HAP-1 (cell line): Measurements from ENCODE around the gene C16orf92.
A peak's percentile ranks its signal among the peaks of the same experiment; 100 is the strongest.
"Not testable (repeated sequence)": the region's sequence is repeated elsewhere in the genome, so short reads cannot be mapped to it uniquely, and the experiment has no call there.

ENCODE experiments used
- DNase-seq, 2 experiments: peaks; one replicate each; pipeline ENCODE4 v3.0.0-alpha.2; 2016 to 2020; ENCODE audit warnings: low spot score in 2 of 2
- H3K27me3 ChIP-seq: fragments of 250-450 bp; sonication (Bioruptor Pico); 2 replicates; pipeline ENCODE4 v1.5.1; 2020; ENCODE audit warnings: low read depth, mild to moderate bottlenecking, moderate library complexity
- H3K36me3 ChIP-seq: fragments of 250-450 bp; sonication (Bioruptor Pico); replicated peaks from 2 replicates; pipeline ENCODE4 v1.5.1; 2020; ENCODE audit warnings: mild to moderate bottlenecking
- H3K4me1 ChIP-seq: fragments of 250-450 bp; sonication (Bioruptor Pico); 2 replicates; pipeline ENCODE4 v1.5.1; 2020; ENCODE audit warnings: mild to moderate bottlenecking
- H3K4me3 ChIP-seq: fragments of 250-450 bp; sonication (Bioruptor Pico); 2 replicates; pipeline ENCODE4 v1.5.1; 2020; ENCODE audit warnings: mild to moderate bottlenecking, moderate library complexity
- H3K9me3 ChIP-seq: fragments of 250-450 bp; sonication (Bioruptor Pico); 2 replicates; pipeline ENCODE4 v1.5.1; 2020; ENCODE audit warnings: mild to moderate bottlenecking, moderate library complexity
- in situ Hi-C: fragments of 300-500 bp; cut with MboI; formaldehyde crosslinking; loops from 3 replicates; pipeline ENCODE4 v1.14.3; 2020; ENCODE audit warnings: low sequenced_read_pairs, inconsistent platforms, mixed read lengths

C16orf92 gene

GRCh38 chr16:30004811-30005242, 18.2 kb upstream of the C16orf92 start:
- H3K36me3 ChIP-seq, result peaks cover 37% of the 10 kb centered on the region
- in situ Hi-C loops, result no loop called here
- H3K4me3 ChIP-seq, result no peak overlapping the region
- no peak for DNase-seq
- no peaks in the 10 kb centered on the region for H3K9me3 ChIP-seq
- H3K4me1 ChIP-seq, result no peaks in the 10 kb centered on the region
- no peaks in the 10 kb centered on the region for H3K27me3 ChIP-seq

GRCh38 chr16:30005341-30006094, 17.5 kb upstream of the C16orf92 start:
- Histone ChIP-seq H3K36me3 (peaks cover 34% of the 10 kb centered on the region), H3K27me3 (no peaks in the 10 kb centered on the region), H3K4me1 (no peaks in the 10 kb centered on the region; the same call in 1 of the 2 replicates), H3K9me3 (no peaks in the 10 kb centered on the region), H3K4me3 (no peak overlapping the region)
- in situ Hi-C loops, result no loop called here
- DNase-seq, result peak; percentile 29 to 66

- H3K36me3 ChIP-seq, result peaks cover 28% of the 10 kb centered on the region
- no peaks in the 10 kb centered on the region; the same call in 1 of the 2 replicates for H3K4me1 ChIP-seq
- no peaks in the 10 kb centered on the region for H3K27me3 ChIP-seq
- H3K4me3 ChIP-seq, result no peak overlapping the region
- no peak for DNase-seq
- H3K9me3 ChIP-seq, result no peaks in the 10 kb centered on the region
- in situ Hi-C loops, result no loop called here
These were observed 16.9 kb upstream of the C16orf92 start for GRCh38 chr16:30006095-30006473.

GRCh38 chr16:30006659-30007377, 16.2 kb upstream of the C16orf92 start:
- DNase-seq, result no peak
- Histone ChIP-seq H3K4me3 (no peak overlapping the region), H3K36me3 (peaks cover 23% of the 10 kb centered on the region), H3K9me3 (no peaks in the 10 kb centered on the region), H3K27me3 (no peaks in the 10 kb centered on the region), H3K4me1 (no peaks in the 10 kb centered on the region; the same call in 1 of the 2 replicates)
- in situ Hi-C loops, result no loop called here

GRCh38 chr16:30007378-30007895, 15.6 kb upstream of the C16orf92 start:
- in situ Hi-C loops, result no loop called here
- H3K4me1 ChIP-seq, result no peaks in the 10 kb centered on the region; the same call in 1 of the 2 replicates
- H3K36me3 ChIP-seq, result peaks cover 19% of the 10 kb centered on the region

GRCh38 chr16:30009085-30009862, 13.7 kb upstream of the C16orf92 start:
- in situ Hi-C loops, result no loop called here
- no peaks in the 10 kb centered on the region for H3K27me3 ChIP-seq
- no peaks in the 10 kb centered on the region for H3K9me3 ChIP-seq
- no peaks in the 10 kb centered on the region; the same call in 1 of the 2 replicates for H3K4me1 ChIP-seq
- no peak for DNase-seq
- peaks cover 10% of the 10 kb centered on the region for H3K36me3 ChIP-seq
- H3K4me3 ChIP-seq, result no peak overlapping the region

More at GRCh38 chr16:30007378-30007895, 15.6 kb upstream of the C16orf92 start:
- no peak for DNase-seq
- no peaks in the 10 kb centered on the region for H3K9me3 ChIP-seq
- H3K4me3 ChIP-seq, result no peak overlapping the region
- no peaks in the 10 kb centered on the region for H3K27me3 ChIP-seq

- H3K36me3 ChIP-seq, result peaks cover 9% of the 10 kb centered on the region
- in situ Hi-C loops, result no loop called here
- peak overlapping the region; percentile 35 for H3K4me3 ChIP-seq
- H3K9me3 ChIP-seq, result no peaks in the 10 kb centered on the region
- no peak for DNase-seq
- no peaks in the 10 kb centered on the region for H3K27me3 ChIP-seq
- no peaks in the 10 kb centered on the region; the same call in 1 of the 2 replicates for H3K4me1 ChIP-seq
These were observed 12.8 kb upstream of the C16orf92 start for GRCh38 chr16:30009990-30010843.

GRCh38 chr16:30010844-30011713, 11.9 kb upstream of the C16orf92 start, which contains the start of gene DOC2A:
Gene DOC2A (minus strand): TSS chr16:30011027. CDS start chr16:30010222, 805 bp downstream.
- H3K4me3 ChIP-seq, result peak within 1 kb of the TSS; percentile 35
- no peaks in the 10 kb centered on the region for H3K27me3 ChIP-seq
- no peaks in the 10 kb centered on the region; the same call in 1 of the 2 replicates for H3K4me1 ChIP-seq
- no peaks in the 10 kb centered on the region for H3K9me3 ChIP-seq
- peaks cover 5% of the 10 kb centered on the region for H3K36me3 ChIP-seq
- DNase-seq, result peak; percentile 21 to 80
- in situ Hi-C loops, result no loop called here

GRCh38 chr16:30011714-30012504, 11.1 kb upstream of the C16orf92 start:
- no peak for DNase-seq
- no peaks in the 10 kb centered on the region for H3K27me3 ChIP-seq
- in situ Hi-C loops, result no loop called here
- H3K9me3 ChIP-seq, result no peaks in the 10 kb centered on the region
- H3K36me3 ChIP-seq, result no peaks in the 10 kb centered on the region
- H3K4me1 ChIP-seq, result no peaks in the 10 kb centered on the region; the same call in 1 of the 2 replicates
- H3K4me3 ChIP-seq, result no peak overlapping the region

- H3K9me3 ChIP-seq, H3K36me3 ChIP-seq, H3K4me1 ChIP-seq, H3K4me3 ChIP-seq, DNase-seq, H3K27me3 ChIP-seq, in situ Hi-C loops: not testable (repeated sequence)
These were observed 10.4 kb upstream of the C16orf92 start for GRCh38 chr16:30012598-30012997.

- not testable (repeated sequence) for H3K27me3 ChIP-seq
These were observed 7.5 kb upstream of the C16orf92 start for GRCh38 chr16:30015450-30015849.

More at GRCh38 chr16:30015450-30015849, 7.5 kb upstream of the C16orf92 start:
- H3K9me3 ChIP-seq, H3K4me3 ChIP-seq, H3K4me1 ChIP-seq, in situ Hi-C loops, DNase-seq, H3K36me3 ChIP-seq: not testable (repeated sequence)
